GM12875 (cell line): ENCODE measurements around the gene PHYHIPL.

Source experiments
- H3K4me3 ChIP-seq: one replicate; pipeline ENCODE4 v1.5.1; 2011; ENCODE audit warnings: low read depth, low read length, control low read depth
- CTCF ChIP-seq: IDR thresholded peaks from 2 replicates; pipeline ENCODE4 v1.5.1; 2011; ENCODE audit warnings: low read depth, mild to moderate bottlenecking, control low read depth, inconsistent platforms, low read length, moderate library complexity, borderline replicate concordance; ENCODE audit not compliant: insufficient read depth

Gene PHYHIPL

DNA sequence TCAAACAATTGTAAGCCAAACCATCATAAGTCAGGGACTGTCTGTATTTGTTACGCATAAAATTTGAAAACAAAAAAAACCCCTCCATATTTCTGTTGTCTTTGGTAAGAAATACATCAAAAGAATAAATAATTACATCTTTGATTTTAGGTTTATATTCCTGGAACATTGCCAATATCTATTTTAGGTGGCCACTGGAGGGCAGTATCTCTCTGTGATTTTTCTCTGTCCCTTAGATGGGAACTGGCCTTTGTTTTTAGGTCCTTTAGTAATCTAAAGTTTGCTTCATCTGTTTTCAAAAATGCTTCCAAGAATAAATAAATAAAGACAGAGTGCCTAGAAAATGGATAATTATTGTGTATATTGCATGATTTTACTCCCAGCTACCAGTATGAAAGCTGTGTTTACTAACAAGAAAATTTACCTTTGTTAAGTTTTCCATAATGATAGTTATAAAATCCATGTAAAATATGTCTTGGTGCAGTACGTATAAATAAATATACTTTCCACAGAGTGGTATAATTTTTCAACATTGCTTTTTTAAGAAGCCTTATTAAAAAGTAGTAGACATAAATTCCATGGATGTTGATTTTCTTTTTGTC is 64.2 kb downstream of the PHYHIPL start:
- peak; percentile 28; the same call in 1 of the 2 replicates for TF ChIP-seq CTCF
- no peak overlapping the region for H3K4me3 ChIP-seq

GRCh38 chr10:59242057-59242456 is 65.6 kb downstream of the PHYHIPL start:
- TF ChIP-seq CTCF = no peak
- no peak overlapping the region for H3K4me3 ChIP-seq

DNA sequence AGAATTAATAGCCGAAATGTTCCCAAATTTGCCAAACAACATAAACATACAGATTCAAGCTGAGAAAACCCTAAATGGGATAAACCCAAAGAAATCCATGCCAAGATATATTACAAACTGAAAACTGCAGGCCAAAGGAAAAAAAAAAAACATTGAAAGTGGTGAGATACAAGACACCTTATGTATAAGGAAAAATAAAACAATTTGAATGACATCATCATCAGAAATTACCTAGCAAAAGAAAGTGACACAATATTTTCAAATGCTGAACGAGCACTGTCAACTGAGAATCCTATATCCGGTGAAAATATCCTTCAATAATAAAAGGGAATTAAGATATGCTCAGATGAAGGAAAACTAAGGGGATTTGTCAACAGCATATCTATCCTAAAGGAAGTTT is 66.5 kb downstream of the PHYHIPL start:
- no peak for TF ChIP-seq CTCF
- H3K4me3 ChIP-seq = no peak overlapping the region

- H3K4me3 ChIP-seq = no peak overlapping the region
- no peak for TF ChIP-seq CTCF
Measured at GRCh38 chr10:59243611-59244195, 67.3 kb downstream of the PHYHIPL start.

GRCh38 chr10:59244871-59245270 is 68.4 kb downstream of the PHYHIPL start:
- TF ChIP-seq CTCF = no peak
- H3K4me3 ChIP-seq = no peak overlapping the region

- no peak for TF ChIP-seq CTCF
- H3K4me3 ChIP-seq = no peak overlapping the region
Measured at GRCh38 chr10:59245686-59246085, 69.2 kb downstream of the PHYHIPL start.

GRCh38 chr10:59252491-59252890 is 76.0 kb downstream of the PHYHIPL start:
- H3K4me3 ChIP-seq = no peak overlapping the region
- no peak for TF ChIP-seq CTCF
